ENCODE measurements around the gene FNBP1L.
"Not testable (repeated sequence)": the region's sequence is repeated elsewhere in the genome, so short reads cannot be mapped to it uniquely, and the experiment has no call there.

The FNBP1L gene

DNA sequence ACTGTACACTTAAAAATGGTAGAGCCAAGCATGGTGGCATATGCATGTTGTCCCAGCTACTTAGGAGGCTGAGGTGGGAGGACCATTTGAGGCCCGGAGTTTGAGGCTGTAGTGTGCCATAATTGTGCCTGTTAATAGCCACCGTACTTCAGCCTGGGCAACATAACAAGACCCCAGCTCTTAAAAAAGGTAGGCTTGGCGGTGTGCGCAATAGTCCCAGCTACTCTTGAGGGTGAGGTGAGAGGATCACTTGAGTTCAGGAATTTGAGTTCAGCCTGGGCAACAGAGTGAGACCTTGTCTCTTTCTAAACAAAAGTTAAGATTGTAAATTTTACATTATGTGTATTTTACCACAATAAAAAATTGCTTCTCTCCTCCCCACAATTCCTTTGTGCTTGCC is 19.7 kb downstream of the FNBP1L start:
- H3K27ac ChIP-seq: no peak overlapping the region
- no peak for TF ChIP-seq POLR2AphosphoS5 (IDR thresholded peaks at IDR 0.05; ENCODE audit: borderline replicate concordance, low read depth, low read length)
- peaks cover 6% of the 10 kb centered on the region; the same call in 1 of the 2 replicates for H3K36me3 ChIP-seq (ENCODE audit: insufficient read depth, low read length)

DNA sequence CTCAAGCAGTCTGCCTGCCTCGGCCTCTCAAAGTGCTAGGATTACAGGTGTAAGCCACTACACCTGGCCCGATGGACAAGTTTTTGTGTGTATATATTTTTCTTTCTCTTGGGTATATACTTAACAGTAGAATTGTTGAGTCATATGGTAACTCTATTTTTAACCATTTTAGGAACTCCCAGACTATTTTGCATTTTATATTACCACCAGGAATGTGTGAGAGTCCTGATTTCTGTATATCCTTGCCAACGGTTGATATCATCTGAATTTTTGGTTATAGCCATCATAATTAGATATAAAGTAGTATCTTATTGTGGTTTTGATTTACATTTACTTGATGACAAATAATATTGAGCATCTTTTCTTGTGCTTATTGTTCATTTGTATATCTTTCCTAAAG is 20.7 kb downstream of the FNBP1L start:
- TF ChIP-seq FOXP2 (optimal IDR thresholded peaks at IDR 0.05; ENCODE audit: control extremely low read depth, extremely low read length, insufficient read depth) (no peak), EZH2 (IDR thresholded peaks at IDR 0.05) (no peak), POLR2AphosphoS5 (IDR thresholded peaks at IDR 0.05; ENCODE audit: borderline replicate concordance, low read depth, low read length) (no peak)
- Histone ChIP-seq H3K4me3 (no peak overlapping the region), H3K27ac (no peak overlapping the region), H3K9ac (ENCODE audit: insufficient read length) (no peak overlapping the region), H3K36me3 (ENCODE audit: insufficient read depth, low read length) (peaks cover 4% of the 10 kb centered on the region; the same call in 1 of the 2 replicates), H3K9me3 (ENCODE audit: low read depth, low read length) (no peaks in the 10 kb centered on the region)
- no peak for DNase-seq (ENCODE audit: low read depth, low spot score)

More for the DNA sequence above, 19.7 kb downstream of the FNBP1L start:
- no peaks in the 10 kb centered on the region for H3K9me3 ChIP-seq (ENCODE audit: low read depth, low read length)
- H3K4me3 ChIP-seq: no peak overlapping the region
- no peak overlapping the region for H3K9ac ChIP-seq (ENCODE audit: insufficient read length)
- no peak for DNase-seq (ENCODE audit: low read depth, low spot score)

DNA sequence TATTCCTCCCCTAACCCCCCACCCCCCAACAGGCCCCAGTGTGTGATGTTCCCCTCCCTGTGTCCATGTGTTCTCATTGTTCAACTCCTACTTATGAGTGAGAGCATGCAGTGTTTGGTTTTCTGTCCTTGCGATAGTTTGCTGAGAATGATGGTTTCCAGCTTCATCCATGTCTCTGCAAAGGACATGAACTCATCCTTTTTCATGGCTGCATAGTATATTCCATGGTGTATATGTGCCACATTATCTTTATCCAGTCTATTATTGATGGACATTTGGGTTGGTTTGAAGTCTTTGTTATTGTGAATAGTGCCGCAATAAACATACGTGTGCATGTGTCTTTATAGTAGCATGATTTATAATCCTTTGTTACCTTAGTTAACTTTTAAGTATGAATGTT is 21.3 kb downstream of the FNBP1L start:
- H3K9me3 ChIP-seq (ENCODE audit: low read depth, low read length); H3K9ac ChIP-seq (ENCODE audit: insufficient read length); H3K27ac ChIP-seq; DNase-seq (ENCODE audit: low read depth, low spot score); H3K36me3 ChIP-seq (ENCODE audit: insufficient read depth, low read length); H3K4me3 ChIP-seq: not testable (repeated sequence)

DNA sequence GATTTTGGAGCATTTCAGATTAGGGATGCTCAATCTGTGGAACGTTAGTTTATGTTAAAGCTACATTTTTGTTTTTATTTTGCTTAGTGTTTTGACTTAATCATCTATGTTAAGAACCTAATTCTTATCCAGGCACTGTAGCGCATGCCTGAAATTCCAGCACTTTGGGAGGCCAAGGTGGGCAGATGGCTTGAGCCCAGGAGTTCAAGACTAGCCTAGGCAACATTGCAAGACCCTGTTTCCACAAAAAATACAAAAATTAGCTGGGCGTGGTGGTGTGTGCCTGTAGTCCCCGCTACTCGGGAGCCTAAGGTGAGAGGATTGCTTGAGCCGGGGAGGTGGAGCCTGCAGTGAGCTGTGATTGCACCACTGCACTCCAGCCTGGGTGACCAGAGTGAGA is 23.4 kb downstream of the FNBP1L start:
- Histone ChIP-seq H3K4me3 (no peak overlapping the region), H3K9me3 (ENCODE audit: low read depth, low read length) (no peaks in the 10 kb centered on the region), H3K27ac (no peak overlapping the region), H3K9ac (ENCODE audit: insufficient read length) (no peak overlapping the region), H3K36me3 (ENCODE audit: insufficient read depth, low read length) (no peaks in the 10 kb centered on the region)
- TF ChIP-seq EZH2 (IDR thresholded peaks at IDR 0.05): no peak
- no peak for TF ChIP-seq FOXP2 (optimal IDR thresholded peaks at IDR 0.05; ENCODE audit: control extremely low read depth, extremely low read length, insufficient read depth)
- TF ChIP-seq POLR2AphosphoS5 (IDR thresholded peaks at IDR 0.05; ENCODE audit: borderline replicate concordance, low read depth, low read length): no peak
- DNase-seq (ENCODE audit: low read depth, low spot score): no peak

DNA sequence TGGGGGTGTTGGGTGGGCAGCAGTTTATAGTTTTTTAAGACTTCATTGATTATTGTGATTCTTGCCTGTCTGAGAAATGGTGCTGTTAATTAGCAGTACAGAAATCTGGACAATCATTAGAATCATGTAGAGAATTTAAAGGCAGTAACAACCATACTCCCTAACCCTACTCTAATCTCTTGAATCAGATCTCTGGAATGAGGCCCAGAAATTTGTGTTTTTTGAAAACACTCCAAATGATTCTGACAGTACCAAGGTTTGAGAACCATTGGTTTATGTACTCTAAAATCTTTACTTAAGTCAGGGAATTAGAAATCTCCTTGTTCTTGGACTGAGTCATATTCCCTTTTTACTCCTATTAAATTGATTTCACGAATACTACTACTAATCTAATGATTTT is 24.0 kb downstream of the FNBP1L start:
- Histone ChIP-seq H3K36me3 (ENCODE audit: insufficient read depth, low read length) (no peaks in the 10 kb centered on the region), H3K9ac (ENCODE audit: insufficient read length) (no peak overlapping the region), H3K4me3 (no peak overlapping the region), H3K9me3 (ENCODE audit: low read depth, low read length) (no peaks in the 10 kb centered on the region), H3K27ac (peak overlapping the region; percentile 48; the same call in 1 of the 2 replicates)
- peak; percentile 12 for DNase-seq (ENCODE audit: low read depth, low spot score)
- TF ChIP-seq EZH2 (IDR thresholded peaks at IDR 0.05) (no peak), FOXP2 (optimal IDR thresholded peaks at IDR 0.05; ENCODE audit: control extremely low read depth, extremely low read length, insufficient read depth) (no peak), POLR2AphosphoS5 (IDR thresholded peaks at IDR 0.05; ENCODE audit: borderline replicate concordance, low read depth, low read length) (no peak)

DNA sequence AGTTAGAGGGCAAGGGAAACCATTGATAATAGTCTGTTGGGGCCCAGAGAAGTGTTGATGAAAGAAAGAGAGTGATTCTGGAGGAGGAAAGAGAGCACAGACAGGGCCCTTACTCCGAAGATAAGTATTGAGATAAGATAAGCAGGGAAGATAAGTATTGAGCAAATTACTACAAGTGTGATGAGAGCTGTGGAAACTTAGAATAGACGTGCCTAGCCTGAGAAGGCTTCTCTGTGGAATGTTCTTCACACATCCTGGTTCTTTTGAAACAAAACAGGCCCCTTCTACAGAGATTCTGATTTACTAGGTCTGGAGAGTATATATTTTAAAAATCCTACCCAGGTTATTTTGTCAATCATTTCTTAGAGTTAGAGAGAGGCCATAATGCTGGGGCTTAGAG is 26.4 kb downstream of the FNBP1L start:
- Histone ChIP-seq H3K4me3 (no peak overlapping the region), H3K9ac (ENCODE audit: insufficient read length) (no peak overlapping the region), H3K36me3 (ENCODE audit: insufficient read depth, low read length) (no peaks in the 10 kb centered on the region), H3K9me3 (ENCODE audit: low read depth, low read length) (no peaks in the 10 kb centered on the region), H3K27ac (no peak overlapping the region)
- no peak for TF ChIP-seq POLR2AphosphoS5 (IDR thresholded peaks at IDR 0.05; ENCODE audit: borderline replicate concordance, low read depth, low read length)
- no peak for TF ChIP-seq FOXP2 (optimal IDR thresholded peaks at IDR 0.05; ENCODE audit: control extremely low read depth, extremely low read length, insufficient read depth)
- TF ChIP-seq EZH2 (IDR thresholded peaks at IDR 0.05): no peak
- no peak for DNase-seq (ENCODE audit: low read depth, low spot score)

DNA sequence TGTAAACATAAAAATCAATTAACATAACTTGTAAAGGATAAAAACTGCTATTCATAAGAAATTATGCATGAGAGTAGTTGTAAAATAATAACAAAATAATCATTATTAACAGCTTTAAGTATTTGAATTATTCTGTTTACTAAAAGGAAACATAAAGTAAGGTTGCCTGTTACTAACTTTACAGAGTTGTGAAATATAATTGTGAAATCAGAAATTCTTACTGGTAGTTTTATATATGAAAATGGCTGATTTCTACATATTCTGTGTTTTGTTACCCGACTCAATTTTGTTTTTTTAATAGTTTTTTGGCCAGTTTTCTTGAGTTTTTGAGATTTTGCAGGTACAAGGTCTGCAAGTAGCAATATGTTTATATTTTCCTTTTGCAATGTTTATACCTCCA is 27.8 kb downstream of the FNBP1L start:
- no peak for TF ChIP-seq POLR2AphosphoS5 (IDR thresholded peaks at IDR 0.05; ENCODE audit: borderline replicate concordance, low read depth, low read length)
- TF ChIP-seq FOXP2 (optimal IDR thresholded peaks at IDR 0.05; ENCODE audit: control extremely low read depth, extremely low read length, insufficient read depth): no peak
- no peak for TF ChIP-seq EZH2 (IDR thresholded peaks at IDR 0.05)
- Histone ChIP-seq H3K9ac (ENCODE audit: insufficient read length) (no peak overlapping the region), H3K4me3 (no peak overlapping the region), H3K36me3 (ENCODE audit: insufficient read depth, low read length) (no peaks in the 10 kb centered on the region), H3K9me3 (ENCODE audit: low read depth, low read length) (no peaks in the 10 kb centered on the region), H3K27ac (no peak overlapping the region)
- no peak for DNase-seq (ENCODE audit: low read depth, low spot score)

DNA sequence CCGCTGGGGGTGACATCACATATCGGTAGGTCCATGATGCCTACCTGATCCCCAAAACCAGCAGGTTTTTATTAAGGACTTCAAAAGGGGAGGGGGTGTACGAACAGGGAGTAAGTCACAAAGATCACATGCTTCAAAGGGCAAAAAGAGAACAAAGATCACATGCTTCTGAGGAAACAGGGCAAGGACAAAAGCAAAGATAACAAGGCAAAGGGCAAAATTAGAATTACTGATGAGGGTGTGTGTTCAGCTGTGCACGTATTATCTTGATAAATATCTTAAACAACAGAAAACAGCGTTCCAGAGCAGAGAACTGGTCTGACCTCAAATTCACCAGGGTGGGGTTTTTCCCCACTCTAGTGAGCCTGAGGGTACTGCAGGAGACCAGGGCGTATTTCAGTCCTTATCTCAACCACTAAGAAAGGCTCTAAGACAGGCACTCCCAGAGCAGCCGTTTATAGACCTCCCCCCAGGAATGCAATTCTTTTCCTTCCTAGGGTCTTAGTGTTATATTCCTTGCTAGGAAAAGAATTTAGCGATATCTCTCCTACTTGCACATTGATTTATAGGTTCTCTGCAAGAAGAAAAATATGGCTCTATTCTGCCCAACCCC is 31.3 kb downstream of the FNBP1L start:
- not testable (repeated sequence) for H3K9ac ChIP-seq (ENCODE audit: insufficient read length); H3K36me3 ChIP-seq (ENCODE audit: insufficient read depth, low read length); DNase-seq (ENCODE audit: low read depth, low spot score); H3K9me3 ChIP-seq (ENCODE audit: low read depth, low read length); H3K4me3 ChIP-seq; H3K27ac ChIP-seq

DNA sequence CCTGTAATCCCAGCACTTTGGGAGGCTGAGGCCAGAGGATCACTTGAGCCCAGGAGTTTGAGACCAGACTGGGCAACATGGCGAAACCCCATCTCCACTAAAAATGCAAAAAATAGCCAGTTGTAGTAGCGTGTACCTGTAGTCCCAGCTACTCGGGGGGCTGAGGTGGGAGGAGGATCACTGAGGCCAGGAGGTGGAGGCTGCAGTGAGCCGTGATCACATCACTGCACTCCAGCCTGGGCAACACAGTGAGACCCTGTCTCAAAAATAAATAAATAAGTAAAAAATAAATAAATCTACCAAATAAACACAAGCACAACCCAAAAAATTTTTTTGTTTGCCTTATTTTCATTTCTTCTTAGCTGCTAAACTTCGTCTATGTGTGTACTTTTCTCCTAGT is 34.0 kb downstream of the FNBP1L start:
- H3K36me3 ChIP-seq (ENCODE audit: insufficient read depth, low read length); H3K27ac ChIP-seq; DNase-seq (ENCODE audit: low read depth, low spot score); H3K4me3 ChIP-seq; H3K9ac ChIP-seq (ENCODE audit: insufficient read length); H3K9me3 ChIP-seq (ENCODE audit: low read depth, low read length): not testable (repeated sequence)

Measured in SK-N-MC (cell line).